Astrocyte (in vitro differentiated cells and primary cell): Measurements from ENCODE around the gene VTCN1. TPM values are rescaled to one million over a fixed set of nuclear protein-coding genes. Genes with fewer than 3 reads are reported as not detected.

ENCODE experiments used
- DNase-seq: peaks from one replicate; pipeline ENCODE4 v3.0.0-alpha.2; 2010; ENCODE audit warnings: low read depth
- FAIRE-seq: peaks from 2 replicates; lab custom pipeline; 2011; peaks lifted over from hg19 to GRCh38; lab: Jason Lieb, UNC
- H2AFZ ChIP-seq: 2 replicates; pipeline ENCODE4 v1.6.0; 2012; ENCODE audit warnings: low read depth, low read length, inconsistent platforms
- H3K27ac ChIP-seq: 2 replicates; pipeline ENCODE4 v1.5.1; 2011; ENCODE audit warnings: low read depth, low read length, inconsistent platforms
- H3K27me3 ChIP-seq: 2 replicates; pipeline ENCODE4 v1.6.0; 2011; ENCODE audit warnings: low read length, inconsistent platforms; ENCODE audit not compliant: insufficient read depth
- H3K36me3 ChIP-seq: 2 replicates; pipeline ENCODE4 v1.5.1; 2011; ENCODE audit warnings: low read length, inconsistent platforms; ENCODE audit not compliant: insufficient read depth
- H3K4me1 ChIP-seq: 2 replicates; pipeline ENCODE4 v1.5.1; 2011; ENCODE audit warnings: low read length, inconsistent platforms; ENCODE audit not compliant: insufficient read depth
- H3K4me2 ChIP-seq: 2 replicates; pipeline ENCODE4 v1.6.0; 2012; ENCODE audit warnings: low read length, inconsistent platforms
- H3K4me3 ChIP-seq: 2 replicates; pipeline ENCODE4 v1.5.1; 2011; ENCODE audit warnings: low read depth, mild to moderate bottlenecking, low read length, inconsistent platforms; ENCODE audit not compliant: insufficient read depth
- H3K79me2 ChIP-seq: 2 replicates; pipeline ENCODE4 v1.6.0; 2012; ENCODE audit warnings: mild to moderate bottlenecking, low read length, inconsistent platforms; ENCODE audit not compliant: insufficient read depth
- H3K9ac ChIP-seq: 2 replicates; pipeline ENCODE4 v1.6.0; 2012; ENCODE audit warnings: mild to moderate bottlenecking, low read length, inconsistent platforms
- H3K9me3 ChIP-seq: 2 replicates; pipeline ENCODE4 v1.5.1; 2012; ENCODE audit warnings: low read depth, mild to moderate bottlenecking, low read length, inconsistent platforms; ENCODE audit not compliant: insufficient read depth
- H4K20me1 ChIP-seq: 2 replicates; pipeline ENCODE4 v1.6.0; 2012; ENCODE audit warnings: low read length, inconsistent platforms; ENCODE audit not compliant: insufficient read depth
- H3K27ac Mint-ChIP-seq: one replicate; pipeline ENCODE4 v1.8.0; 2021; ENCODE audit warnings: mild to moderate bottlenecking, mixed read lengths; ENCODE audit not compliant: unreplicated experiment
- H3K27me3 Mint-ChIP-seq: one replicate; pipeline ENCODE4 v1.8.0; 2021; ENCODE audit warnings: low read depth, mixed read lengths; ENCODE audit not compliant: unreplicated experiment
- H3K36me3 Mint-ChIP-seq: one replicate; pipeline ENCODE4 v1.8.0; 2021; ENCODE audit warnings: low read depth, mixed read lengths; ENCODE audit not compliant: unreplicated experiment
- H3K4me1 Mint-ChIP-seq: one replicate; pipeline ENCODE4 v1.8.0; 2021; ENCODE audit warnings: low read depth, mixed read lengths; ENCODE audit not compliant: unreplicated experiment
- H3K4me3 Mint-ChIP-seq: one replicate; pipeline ENCODE4 v1.8.0; 2021; ENCODE audit warnings: mild to moderate bottlenecking, moderate library complexity, mixed read lengths; ENCODE audit not compliant: unreplicated experiment
- H3K9me3 Mint-ChIP-seq: one replicate; pipeline ENCODE4 v1.8.0; 2021; ENCODE audit warnings: mild to moderate bottlenecking, mixed read lengths; ENCODE audit not compliant: unreplicated experiment
- EZH2 ChIP-seq: IDR thresholded peaks from 2 replicates; pipeline ENCODE4 v1.6.1; 2012; ENCODE audit warnings: mild to moderate bottlenecking, low read length, inconsistent platforms; ENCODE audit not compliant: insufficient read depth
- total RNA-seq: library from RNA; stranded (reverse); gene quantifications from 2 replicates; pipeline ENCODE4 v1.2.1, GENCODE V29; 2021
- TF ChIP-seq, protein P1 (sequence below): IDR thresholded peaks from 2 replicates; pipeline ENCODE4 v1.5.1; 2011; ENCODE audit warnings: low read depth, mild to moderate bottlenecking, inconsistent platforms, low read length, moderate library complexity; ENCODE audit not compliant: insufficient read depth

Gene VTCN1
- total RNA-seq, 1 donor from 2014 or later: 1.3 TPM

DNA sequence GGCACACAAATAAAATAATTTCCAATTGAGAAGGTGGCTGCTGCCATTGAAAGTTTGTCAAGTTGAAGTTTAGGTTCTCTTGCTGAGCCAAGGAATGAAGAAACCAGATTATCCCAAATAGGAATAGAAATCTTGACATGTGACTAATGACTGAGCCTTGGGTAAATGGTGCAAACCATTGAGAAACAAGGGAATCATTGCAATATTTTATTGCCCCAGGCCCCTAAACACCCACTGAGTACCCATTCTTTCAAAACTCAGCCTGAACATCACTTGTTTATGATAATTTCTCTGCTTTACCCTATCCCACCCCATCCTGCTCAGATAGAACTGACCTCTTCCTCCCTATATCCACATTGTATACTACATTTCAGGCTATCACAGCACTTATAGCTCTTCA is 46.6 kb upstream of the VTCN1 start:
- Histone ChIP-seq H3K4me3 (no peak overlapping the region), H3K9me3 (no peaks in the 10 kb centered on the region), H3K79me2 (no peaks in the 10 kb centered on the region), H3K4me1 (no peaks in the 10 kb centered on the region), H3K9ac (no peak overlapping the region), H3K27ac (no peak overlapping the region), H2AFZ (no peak overlapping the region), H3K4me2 (no peak overlapping the region), H3K27me3 (no peaks in the 10 kb centered on the region), H4K20me1 (no peaks in the 10 kb centered on the region), H3K36me3 (no peaks in the 10 kb centered on the region)
- no peaks in the 10 kb centered on the region for H3K27me3 Mint-ChIP-seq
- H3K27ac Mint-ChIP-seq: no peak overlapping the region
- H3K36me3 Mint-ChIP-seq: no peaks in the 10 kb centered on the region
- DNase-seq (no peak), FAIRE-seq (no peak)
- H3K4me3 Mint-ChIP-seq: no peak overlapping the region
- no peak for TF ChIP-seq EZH2
- TF ChIP-seq, protein P1, sequence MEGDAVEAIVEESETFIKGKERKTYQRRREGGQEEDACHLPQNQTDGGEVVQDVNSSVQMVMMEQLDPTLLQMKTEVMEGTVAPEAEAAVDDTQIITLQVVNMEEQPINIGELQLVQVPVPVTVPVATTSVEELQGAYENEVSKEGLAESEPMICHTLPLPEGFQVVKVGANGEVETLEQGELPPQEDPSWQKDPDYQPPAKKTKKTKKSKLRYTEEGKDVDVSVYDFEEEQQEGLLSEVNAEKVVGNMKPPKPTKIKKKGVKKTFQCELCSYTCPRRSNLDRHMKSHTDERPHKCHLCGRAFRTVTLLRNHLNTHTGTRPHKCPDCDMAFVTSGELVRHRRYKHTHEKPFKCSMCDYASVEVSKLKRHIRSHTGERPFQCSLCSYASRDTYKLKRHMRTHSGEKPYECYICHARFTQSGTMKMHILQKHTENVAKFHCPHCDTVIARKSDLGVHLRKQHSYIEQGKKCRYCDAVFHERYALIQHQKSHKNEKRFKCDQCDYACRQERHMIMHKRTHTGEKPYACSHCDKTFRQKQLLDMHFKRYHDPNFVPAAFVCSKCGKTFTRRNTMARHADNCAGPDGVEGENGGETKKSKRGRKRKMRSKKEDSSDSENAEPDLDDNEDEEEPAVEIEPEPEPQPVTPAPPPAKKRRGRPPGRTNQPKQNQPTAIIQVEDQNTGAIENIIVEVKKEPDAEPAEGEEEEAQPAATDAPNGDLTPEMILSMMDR: no peak
- H3K9me3 Mint-ChIP-seq: peaks cover 11% of the 10 kb centered on the region
- no peaks in the 10 kb centered on the region for H3K4me1 Mint-ChIP-seq

DNA sequence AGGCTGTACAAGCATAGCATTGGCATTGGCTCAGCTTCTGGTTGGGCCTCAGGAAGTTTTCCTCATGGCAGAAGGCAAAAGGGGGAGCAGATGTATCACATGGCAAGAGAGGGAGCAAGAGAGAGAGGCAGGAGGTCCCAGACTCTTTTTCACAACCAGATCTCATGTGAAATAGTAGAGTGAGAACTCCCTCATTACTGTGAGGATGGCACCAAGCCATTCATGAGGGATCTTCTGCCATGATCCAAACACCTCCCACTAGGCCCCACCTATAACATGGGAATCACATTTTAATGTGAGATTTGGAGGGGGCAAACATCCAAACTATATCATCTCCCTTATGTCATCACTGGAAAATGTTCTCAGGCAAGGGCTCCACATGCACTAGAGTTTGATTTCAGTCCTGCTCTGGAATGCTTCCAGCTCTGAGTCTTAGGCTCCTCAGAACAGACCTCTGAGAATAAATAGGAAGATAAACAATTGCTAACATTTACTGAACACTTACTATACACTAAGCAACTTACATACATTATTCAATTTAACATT is 39.4 kb upstream of the VTCN1 start:
- Mint-ChIP-seq H3K9me3 (no peaks in the 10 kb centered on the region), H3K4me3 (no peak overlapping the region), H3K4me1 (no peaks in the 10 kb centered on the region), H3K27me3 (no peaks in the 10 kb centered on the region), H3K27ac (no peak overlapping the region), H3K36me3 (no peaks in the 10 kb centered on the region)
- FAIRE-seq (no peak), DNase-seq (no peak)
- H3K27ac ChIP-seq: no peak overlapping the region
- no peak for TF ChIP-seq EZH2
- TF ChIP-seq, protein P1: no peak
- no peak overlapping the region for H3K4me3 ChIP-seq
- H3K36me3 ChIP-seq: no peaks in the 10 kb centered on the region
- H3K4me2 ChIP-seq: no peak overlapping the region
- no peaks in the 10 kb centered on the region for H3K4me1 ChIP-seq
- no peak overlapping the region for H3K9ac ChIP-seq
- no peaks in the 10 kb centered on the region for H3K27me3 ChIP-seq
- H3K9me3 ChIP-seq: no peaks in the 10 kb centered on the region
- H2AFZ ChIP-seq: no peak overlapping the region
- no peaks in the 10 kb centered on the region for H3K79me2 ChIP-seq
- H4K20me1 ChIP-seq: no peaks in the 10 kb centered on the region

DNA sequence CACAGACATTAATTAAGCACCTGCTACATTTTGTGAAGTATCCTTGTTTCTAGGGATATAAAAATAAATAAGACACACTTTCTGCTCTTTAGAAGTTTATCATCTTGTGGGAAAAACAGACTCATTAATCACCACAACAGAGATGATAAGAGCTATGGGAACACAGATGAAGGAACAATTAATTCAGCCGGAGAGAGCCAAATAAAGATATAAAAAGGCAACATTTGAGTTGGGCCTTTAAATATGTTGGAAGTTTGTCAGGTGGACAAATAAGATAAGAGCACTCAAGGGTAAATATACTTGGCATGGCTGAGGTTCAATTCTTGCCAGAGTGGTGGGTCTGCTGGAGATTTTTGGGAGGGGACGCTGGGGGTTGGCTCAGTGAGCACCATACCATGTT is 34.2 kb upstream of the VTCN1 start:
- Mint-ChIP-seq H3K9me3 (no peaks in the 10 kb centered on the region), H3K36me3 (no peaks in the 10 kb centered on the region), H3K4me3 (no peak overlapping the region), H3K4me1 (no peaks in the 10 kb centered on the region), H3K27ac (no peak overlapping the region), H3K27me3 (peaks cover 3% of the 10 kb centered on the region)
- H3K4me1 ChIP-seq: no peaks in the 10 kb centered on the region
- H3K4me2 ChIP-seq: no peak overlapping the region
- no peaks in the 10 kb centered on the region for H3K79me2 ChIP-seq
- no peak overlapping the region for H3K27ac ChIP-seq
- FAIRE-seq (no peak), DNase-seq (no peak)
- H3K4me3 ChIP-seq: no peak overlapping the region
- TF ChIP-seq EZH2: no peak
- TF ChIP-seq, protein P1: no peak
- no peaks in the 10 kb centered on the region for H4K20me1 ChIP-seq
- H3K36me3 ChIP-seq: no peaks in the 10 kb centered on the region
- peaks cover 9% of the 10 kb centered on the region for H3K27me3 ChIP-seq
- no peak overlapping the region for H3K9ac ChIP-seq
- H2AFZ ChIP-seq: no peak overlapping the region
- H3K9me3 ChIP-seq: no peaks in the 10 kb centered on the region
